ENCODE measurements around the gene ARSG.
A peak's percentile ranks its signal among the peaks of the same experiment; 100 is the strongest.

ARSG gene

DNA sequence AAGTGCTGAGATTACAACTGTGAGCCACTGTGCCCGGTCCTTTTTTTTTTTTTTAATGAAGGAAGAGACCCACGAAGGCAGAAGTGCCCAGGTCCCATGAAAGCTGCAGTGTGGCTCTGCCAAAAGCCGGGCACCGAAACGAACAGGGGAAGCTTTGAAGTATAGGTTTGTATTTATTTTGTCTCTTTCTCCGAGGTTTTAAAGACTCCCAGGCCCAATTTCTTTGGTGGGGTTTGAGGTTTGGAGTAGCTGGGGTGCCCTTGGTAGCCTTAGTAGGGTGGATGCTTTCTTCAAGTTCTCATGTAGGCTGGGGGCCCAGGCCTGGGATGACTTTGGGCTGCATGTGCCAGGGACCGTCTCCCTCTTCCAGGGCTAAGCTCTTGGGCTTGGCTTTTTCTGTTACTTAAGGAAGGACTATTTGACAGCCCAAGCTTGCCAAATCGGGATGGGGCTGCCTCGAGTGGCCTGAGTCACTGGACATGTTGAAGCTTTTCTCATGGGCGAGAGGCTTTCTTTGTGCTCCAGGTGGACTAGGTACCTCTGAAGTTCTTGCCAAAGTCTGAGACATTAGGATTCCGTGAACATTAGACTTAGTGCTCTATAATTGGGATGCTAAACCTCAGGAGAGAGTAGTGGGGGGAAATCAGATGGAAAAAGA, 99.7 kb downstream of the ARSG start:
- no peak overlapping the region for H3K27ac ChIP-seq
- TF ChIP-seq, protein P1, sequence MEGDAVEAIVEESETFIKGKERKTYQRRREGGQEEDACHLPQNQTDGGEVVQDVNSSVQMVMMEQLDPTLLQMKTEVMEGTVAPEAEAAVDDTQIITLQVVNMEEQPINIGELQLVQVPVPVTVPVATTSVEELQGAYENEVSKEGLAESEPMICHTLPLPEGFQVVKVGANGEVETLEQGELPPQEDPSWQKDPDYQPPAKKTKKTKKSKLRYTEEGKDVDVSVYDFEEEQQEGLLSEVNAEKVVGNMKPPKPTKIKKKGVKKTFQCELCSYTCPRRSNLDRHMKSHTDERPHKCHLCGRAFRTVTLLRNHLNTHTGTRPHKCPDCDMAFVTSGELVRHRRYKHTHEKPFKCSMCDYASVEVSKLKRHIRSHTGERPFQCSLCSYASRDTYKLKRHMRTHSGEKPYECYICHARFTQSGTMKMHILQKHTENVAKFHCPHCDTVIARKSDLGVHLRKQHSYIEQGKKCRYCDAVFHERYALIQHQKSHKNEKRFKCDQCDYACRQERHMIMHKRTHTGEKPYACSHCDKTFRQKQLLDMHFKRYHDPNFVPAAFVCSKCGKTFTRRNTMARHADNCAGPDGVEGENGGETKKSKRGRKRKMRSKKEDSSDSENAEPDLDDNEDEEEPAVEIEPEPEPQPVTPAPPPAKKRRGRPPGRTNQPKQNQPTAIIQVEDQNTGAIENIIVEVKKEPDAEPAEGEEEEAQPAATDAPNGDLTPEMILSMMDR (conservative IDR thresholded peaks at IDR 0.05): no peak

DNA sequence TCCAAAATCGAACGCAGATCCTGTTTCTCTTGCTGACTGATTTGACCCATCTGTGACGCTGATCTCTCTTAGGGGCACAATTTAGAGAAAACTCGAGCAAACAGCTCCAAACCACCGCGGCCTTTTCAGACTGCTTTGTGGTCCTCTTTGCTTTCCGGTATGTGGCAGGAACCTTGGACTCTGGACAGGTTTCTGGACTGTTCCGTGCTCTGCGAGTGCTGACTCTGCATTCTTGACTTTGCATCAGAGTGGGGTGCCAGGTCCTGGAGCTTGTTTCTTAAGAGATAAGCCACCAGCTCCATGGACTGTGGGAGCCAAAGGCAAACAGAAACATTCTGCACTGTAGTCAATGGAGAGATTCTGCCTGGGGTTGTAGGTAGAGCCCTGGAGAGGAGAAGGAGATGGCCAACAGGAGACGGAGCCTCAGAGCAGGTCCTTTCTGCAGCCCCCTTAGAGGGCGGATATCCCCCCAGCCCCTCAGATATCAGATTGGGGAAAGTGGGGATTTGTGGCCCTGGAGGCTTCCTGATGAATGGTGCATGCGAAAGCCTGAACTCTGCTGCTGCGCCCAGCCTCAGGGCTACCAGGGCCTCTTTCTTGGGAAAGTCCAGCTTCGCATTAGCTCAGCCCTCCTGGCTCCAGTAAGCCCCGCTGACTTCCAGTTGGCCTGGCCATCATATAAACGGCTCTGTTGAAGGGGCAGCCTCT, 100.4 kb downstream of the ARSG start:
- TF ChIP-seq, protein P1 (conservative IDR thresholded peaks at IDR 0.05): no peak
- H3K27ac ChIP-seq: no peak overlapping the region

DNA sequence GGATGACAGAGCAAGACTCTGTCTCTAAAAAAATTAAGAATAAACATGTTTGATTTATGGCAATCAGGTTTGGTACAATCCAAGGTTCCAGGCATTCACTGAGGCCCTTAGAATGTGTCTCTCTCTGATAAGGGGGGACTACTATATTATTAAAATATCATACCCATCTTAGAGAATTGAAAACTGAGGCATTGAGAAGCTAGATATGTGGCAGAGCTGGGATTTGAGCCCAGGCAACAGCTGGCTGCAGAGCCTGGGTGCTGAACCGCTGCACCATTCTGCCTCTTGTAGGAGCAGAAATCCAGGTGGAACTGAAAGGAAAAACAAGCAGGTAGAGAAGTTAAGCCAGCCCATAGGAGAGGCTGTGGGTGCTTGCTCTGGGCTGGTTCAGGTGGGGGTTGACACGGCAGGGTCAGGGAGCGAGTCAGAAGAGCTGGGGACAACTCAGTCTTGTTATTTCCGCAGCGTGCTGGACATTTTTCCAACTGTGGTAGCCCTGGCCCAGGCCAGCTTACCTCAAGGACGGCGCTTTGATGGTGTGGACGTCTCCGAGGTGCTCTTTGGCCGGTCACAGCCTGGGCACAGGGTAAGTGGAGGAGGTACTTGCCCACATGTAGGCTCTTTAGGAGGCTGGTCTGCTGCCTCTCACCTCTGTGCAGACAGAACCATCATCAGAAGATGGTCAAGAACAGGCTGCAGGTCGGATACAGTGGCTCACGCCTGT, 103.5 kb downstream of the ARSG start:
- no peak overlapping the region for H3K27ac ChIP-seq
- TF ChIP-seq, protein P1 (conservative IDR thresholded peaks at IDR 0.05): no peak

DNA sequence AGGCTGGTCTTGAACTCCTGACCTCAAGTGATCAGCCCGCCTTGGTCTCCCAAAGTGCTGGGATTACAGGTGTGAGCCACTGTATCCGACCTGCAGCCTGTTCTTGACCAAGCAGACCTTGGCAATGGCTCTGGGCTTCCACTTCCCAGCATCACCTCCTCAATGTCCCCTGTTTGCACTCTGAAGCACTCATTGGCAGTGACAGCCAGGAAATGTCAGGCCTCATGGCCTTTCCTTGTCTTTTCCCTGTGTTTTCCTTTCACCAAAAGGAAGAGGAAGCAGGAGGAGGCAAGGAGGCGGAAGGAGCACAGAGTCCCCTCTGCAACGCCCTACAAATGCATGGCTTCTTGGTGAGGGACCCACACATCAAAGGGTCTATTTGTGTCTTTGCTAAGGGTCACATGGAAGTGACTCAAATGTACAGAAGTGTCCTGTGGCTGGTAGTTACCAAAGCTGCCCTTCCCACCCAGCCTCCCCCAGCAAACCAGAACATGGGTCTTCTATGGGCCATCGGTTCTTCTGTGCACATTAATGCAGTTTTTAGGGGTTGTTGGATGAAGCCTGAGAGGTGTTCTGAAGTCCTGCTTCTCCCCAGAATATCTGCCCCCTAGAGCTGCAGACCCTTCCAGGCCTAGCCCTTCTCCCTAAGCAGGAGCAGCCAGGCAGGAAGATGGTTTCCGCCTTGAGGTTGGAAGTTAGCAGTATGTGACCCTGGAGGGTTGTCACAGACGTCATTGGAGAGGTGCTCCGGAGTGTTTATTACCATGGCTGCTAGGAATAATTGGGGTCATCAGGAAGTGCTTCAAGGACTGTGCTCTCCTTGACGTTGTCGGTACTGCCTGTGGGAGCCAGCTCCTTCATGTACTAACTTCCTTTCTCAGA, 105.2 kb downstream of the ARSG start:
- H3K27ac ChIP-seq: no peak overlapping the region
- TF ChIP-seq, protein P1 (conservative IDR thresholded peaks at IDR 0.05): no peak

DNA sequence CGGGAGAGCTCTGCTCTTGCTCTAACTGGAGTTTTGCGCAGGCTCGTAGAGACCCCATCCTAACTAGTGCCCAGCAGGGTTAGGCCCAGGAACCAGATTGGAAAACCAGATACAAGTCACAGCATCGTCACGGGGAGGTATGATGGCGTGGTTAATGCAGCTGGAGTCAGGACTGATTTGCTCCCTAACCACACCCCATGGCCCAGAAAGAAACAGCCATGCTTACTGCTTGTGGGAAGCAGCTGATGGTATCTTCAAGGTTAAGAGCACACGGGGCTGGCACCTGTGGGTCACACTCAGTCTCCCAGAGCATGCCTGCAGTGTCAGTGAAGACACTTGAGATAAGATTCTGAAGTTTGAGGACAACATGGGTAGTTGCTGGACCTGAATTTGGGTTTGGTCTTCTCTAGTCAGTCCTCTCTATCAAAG, 105.8 kb downstream of the ARSG start:
- no peak overlapping the region for H3K27ac ChIP-seq
- TF ChIP-seq, protein P1 (conservative IDR thresholded peaks at IDR 0.05): no peak

DNA sequence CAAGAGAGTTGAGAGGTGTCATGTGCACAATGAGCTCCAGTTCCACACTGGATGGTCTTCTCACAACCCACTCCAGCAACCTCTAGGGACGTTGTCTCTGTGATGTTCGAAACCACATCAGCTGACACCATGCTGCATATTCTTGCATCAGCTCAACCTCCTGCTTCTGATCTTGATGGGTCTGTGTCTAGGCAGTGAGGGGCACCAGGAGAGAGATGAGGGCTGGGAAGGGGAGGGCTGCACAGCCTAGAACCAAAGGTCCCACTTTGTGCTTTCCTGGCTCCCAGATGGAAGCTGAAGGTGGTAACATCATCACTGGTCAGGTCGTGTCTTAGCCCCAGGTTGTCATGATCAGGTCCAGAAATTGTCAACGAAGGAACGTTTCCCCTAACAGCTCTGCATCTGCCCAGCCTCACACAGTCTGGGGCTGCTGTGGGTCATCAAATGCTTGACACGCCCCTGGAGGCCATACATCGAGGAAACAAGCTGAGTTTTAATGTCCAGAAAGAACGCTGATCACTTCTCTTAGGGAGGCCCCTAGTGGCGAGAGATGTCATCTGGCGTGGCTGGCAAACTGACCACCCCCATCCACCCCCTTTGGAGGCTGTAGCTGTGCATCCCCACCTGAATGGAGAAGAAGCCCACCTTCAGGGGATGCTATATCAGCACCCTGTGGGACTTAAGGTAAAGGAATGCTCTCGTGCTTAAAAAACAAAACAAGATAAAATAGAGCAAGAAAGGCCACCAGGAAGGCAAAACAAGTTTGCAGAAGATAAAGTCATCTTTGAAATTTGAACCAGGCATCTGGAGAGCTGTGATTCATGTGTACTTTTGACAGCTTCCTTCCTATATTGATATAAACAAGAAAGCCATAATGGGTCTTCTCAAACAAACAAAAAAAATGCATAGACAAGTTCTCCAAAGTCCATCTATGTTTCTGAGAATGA, 107.7 kb downstream of the ARSG start:
- TF ChIP-seq, protein P1 (conservative IDR thresholded peaks at IDR 0.05): peak; percentile 87
- H3K27ac ChIP-seq: no peak overlapping the region

Data from VCaP (cell line).